GM18508 (cell line): Measurements from ENCODE around the gene CLCA2.
"Not testable (repeated sequence)": the region's sequence is repeated elsewhere in the genome, so short reads cannot be mapped to it uniquely, and the experiment has no call there.

Experiments used
- ATAC-seq: cut with Tn5 transposase; IDR thresholded peaks from one replicate; pipeline ENCODE4 v1.9.1; 2021; ENCODE audit warnings: moderate number of reproducible peaks; ENCODE audit not compliant: insufficient read depth, unreplicated experiment

CLCA2 gene

DNA sequence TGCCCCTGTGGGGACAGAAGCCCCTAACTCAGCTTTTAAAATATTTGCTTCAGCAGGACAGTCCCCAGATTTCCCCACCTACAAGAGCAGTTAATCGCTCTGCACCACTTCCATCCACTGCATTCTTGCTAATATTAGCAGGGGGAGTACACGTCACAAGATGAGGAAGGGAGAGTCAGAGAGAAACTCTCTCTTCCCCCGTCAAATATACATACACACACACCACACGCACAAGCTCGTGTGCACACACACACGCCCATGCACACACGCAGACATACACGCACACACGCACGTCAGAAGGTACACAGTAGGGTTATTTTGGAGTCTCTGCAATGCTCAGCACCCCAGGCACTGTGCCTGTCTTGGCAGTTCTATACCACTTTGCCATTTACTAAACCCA, 46.9 kb downstream of the CLCA2 start:
- ATAC-seq: no peak

DNA sequence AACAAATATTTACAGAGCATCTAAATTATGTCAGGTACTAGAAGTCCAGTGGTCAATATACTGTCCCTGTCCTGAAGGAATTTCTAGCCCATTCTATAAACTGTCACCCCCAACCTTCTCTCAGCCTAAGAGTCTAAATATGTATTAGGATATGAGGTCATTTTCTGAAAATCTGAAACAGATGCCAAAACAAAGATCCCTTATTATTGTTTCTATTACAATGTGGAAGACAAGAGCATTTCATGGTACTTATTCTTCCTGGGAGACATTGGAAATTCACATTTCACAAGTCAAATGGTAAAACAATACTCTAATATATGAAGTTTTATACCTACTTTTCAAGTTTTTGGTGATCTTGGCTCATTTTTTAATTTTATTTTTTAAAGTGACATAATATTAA, 47.3 kb downstream of the CLCA2 start:
- ATAC-seq: no peak

GRCh38 chr1:86472152-86472551, 48.2 kb downstream of the CLCA2 start:
- no peak for ATAC-seq

- no peak for ATAC-seq
These were observed 48.8 kb downstream of the CLCA2 start for GRCh38 chr1:86472767-86473166.

DNA sequence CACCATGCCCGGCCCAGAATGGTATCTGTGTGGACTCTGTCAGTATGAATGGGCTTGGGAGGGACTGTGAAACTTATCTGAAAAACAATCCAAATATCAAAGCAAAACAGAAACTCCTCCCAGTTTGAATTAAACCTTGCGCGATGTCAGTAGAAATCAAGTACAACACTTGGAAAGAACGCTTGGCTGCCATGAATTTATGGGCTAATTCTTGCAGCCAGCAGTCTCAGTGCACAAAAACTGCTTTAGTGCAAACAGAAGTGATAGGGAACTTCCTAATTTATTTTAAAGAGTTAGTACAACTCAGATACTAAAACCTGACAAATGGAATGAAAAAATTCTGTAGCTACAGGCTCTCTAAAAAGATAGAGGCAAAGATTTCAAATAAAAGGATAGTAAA, 53.3 kb downstream of the CLCA2 start:
- ATAC-seq: no peak

DNA sequence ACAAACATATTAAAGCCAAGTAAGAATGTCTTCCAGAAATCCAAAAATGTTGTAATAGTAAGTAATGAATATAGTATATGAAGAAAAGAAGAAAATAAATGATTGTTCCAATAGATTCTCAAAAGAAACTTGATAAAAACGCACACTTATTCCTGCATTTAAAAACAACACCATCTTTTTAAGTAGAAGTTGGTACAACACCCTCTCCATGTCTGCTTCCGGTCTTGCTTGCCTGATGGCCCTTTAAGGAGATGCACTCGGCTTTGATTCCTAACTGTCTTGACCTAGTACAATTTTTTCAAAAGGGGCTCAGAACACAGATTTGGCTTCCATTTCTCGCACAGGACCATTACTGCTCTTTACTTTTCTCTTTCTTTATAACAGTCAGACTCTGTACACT, 53.7 kb downstream of the CLCA2 start:
- no peak for ATAC-seq

DNA sequence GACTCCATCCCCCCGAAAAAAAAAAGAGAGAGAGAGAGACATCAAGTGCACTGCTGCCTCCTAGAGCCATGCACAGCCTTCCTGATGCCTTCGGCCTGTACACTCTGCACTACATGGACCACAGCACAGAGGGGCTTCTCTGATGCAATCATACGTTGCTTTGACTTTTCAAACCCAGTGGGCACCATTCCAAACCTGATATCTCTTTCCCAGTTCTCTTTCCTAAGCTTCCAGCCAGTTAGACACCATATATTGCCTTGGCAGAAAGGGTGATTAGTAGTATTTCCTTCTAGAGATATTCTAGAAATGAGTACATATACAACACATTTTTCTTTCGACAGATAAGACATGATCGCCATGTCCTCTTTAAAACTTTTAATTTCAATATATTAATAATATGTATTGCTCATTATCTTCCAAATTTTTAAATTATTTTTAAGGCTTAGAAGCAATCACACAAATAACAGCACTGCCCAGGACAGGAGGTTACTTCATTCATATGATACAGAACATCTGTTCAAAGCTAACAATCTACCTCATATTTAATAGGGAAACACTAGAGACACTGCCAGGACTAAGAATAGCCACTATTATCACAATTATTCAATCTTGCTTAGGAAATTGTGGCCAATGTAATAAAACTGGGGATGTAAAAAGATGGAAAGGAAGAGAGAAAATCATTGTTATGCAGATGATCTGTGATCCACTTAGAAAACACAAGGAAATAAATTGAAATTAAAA, 54.6 kb downstream of the CLCA2 start:
- no peak for ATAC-seq

- no peak for ATAC-seq
These were observed 58.0 kb downstream of the CLCA2 start for GRCh38 chr1:86481966-86482365.

DNA sequence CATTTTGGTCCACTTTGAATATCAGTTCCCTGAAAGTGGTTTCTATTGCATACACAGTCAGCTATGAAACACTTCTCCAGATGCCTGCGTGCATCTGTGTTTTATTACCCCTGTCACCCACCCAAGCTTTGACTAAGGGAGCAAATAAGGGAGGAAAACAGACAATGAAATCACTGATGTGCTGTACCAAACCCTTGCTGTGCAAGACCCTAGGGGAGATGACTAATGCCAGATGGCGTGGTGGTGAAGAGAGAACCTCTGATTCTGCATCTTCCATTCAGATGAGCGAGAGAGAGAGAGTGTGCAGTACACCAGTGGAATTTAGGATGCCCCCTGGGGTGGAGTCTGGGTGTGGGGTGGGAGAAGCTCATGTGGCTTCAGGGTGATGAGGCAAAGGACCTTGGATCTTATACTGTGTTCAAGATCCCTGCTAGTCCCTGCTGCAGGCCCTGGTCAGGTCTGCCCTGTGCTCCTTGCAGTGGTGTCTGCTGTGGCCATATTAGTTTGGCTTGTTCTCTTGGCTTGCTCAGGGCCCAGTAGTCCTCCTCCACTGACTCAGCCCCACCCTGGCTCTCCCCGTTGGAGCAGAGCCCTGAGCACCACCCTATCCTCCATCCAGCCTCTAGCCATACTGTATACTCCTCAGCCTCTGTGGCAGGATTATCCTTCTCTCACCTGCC, 63.3 kb downstream of the CLCA2 start:
- no peak for ATAC-seq

DNA sequence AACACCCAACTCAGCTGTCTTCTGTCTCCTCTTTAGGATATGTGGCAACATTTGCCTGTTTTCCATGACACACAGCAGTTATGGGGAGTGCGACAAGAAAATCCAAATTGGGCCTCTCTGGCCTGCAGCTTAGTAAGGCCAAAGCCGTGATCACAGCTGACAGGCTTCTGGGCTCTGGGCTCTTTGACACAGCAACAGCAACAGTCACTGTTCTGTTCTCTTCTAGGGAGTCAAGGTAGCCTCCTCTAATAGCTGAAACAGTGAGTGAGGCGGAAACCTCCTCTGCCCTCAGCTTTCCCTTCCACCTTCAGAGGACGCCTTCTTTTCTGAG, 63.8 kb downstream of the CLCA2 start:
- no peak for ATAC-seq

GRCh38 chr1:86489242-86489878, 65.4 kb downstream of the CLCA2 start:
- no peak for ATAC-seq

DNA sequence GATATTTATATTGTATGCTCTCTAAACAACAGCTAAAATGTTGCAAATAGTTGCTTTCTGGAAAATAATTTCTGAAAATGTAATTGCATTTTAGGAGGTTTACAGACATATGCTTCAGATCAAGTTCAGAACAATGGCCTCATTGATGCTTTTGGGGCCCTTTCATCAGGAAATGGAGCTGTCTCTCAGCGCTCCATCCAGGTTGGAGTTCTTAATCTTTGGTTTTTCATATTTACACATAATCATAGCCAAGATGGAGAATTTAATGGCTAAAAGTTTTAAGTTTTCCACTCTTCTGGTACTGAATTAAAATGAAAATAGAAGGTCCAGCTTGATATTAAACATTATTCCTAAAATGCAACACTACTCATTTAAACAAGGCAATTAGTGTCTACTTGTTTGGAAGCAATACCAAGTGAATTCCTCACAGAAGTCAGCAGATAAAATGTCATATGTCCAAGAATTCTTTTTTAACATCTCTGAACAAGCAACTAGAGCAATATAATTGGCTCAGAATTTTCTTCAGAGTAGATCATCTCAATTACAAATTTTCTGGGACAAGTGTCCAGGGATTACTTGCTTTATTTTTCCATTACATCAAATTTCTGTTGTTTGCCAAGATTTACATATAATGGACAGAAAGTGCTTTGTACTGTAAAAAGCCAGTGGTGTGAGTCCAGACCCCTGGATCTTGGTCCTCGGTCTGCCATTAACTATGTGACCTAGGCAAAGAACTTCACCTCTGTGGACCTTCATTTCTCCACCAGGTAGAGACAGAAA, 67.4 kb downstream of the CLCA2 start:
- ATAC-seq: no peak

GRCh38 chr1:86498281-86498680, 74.3 kb downstream of the CLCA2 start:
- no peak for ATAC-seq

- peak; percentile 53 for ATAC-seq
These were observed 76.1 kb downstream of the CLCA2 start for GRCh38 chr1:86499987-86500593.

GRCh38 chr1:86500714-86501113, 76.7 kb downstream of the CLCA2 start:
- ATAC-seq: no peak

GRCh38 chr1:86502125-86502646, 78.2 kb downstream of the CLCA2 start:
- ATAC-seq: not testable (repeated sequence)

GRCh38 chr1:86502721-86503405, 78.9 kb downstream of the CLCA2 start:
- no peak for ATAC-seq

GRCh38 chr1:86503406-86504136, 79.6 kb downstream of the CLCA2 start:
- ATAC-seq: no peak

GRCh38 chr1:86504137-86504479, 80.1 kb downstream of the CLCA2 start:
- no peak for ATAC-seq
